ENCODE data around the gene LYPD6.
"Not testable (repeated sequence)": the region's sequence is repeated elsewhere in the genome, so short reads cannot be mapped to it uniquely, and the experiment has no call there.

LYPD6 gene, protein sequence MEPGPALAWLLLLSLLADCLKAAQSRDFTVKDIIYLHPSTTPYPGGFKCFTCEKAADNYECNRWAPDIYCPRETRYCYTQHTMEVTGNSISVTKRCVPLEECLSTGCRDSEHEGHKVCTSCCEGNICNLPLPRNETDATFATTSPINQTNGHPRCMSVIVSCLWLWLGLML

DNA sequence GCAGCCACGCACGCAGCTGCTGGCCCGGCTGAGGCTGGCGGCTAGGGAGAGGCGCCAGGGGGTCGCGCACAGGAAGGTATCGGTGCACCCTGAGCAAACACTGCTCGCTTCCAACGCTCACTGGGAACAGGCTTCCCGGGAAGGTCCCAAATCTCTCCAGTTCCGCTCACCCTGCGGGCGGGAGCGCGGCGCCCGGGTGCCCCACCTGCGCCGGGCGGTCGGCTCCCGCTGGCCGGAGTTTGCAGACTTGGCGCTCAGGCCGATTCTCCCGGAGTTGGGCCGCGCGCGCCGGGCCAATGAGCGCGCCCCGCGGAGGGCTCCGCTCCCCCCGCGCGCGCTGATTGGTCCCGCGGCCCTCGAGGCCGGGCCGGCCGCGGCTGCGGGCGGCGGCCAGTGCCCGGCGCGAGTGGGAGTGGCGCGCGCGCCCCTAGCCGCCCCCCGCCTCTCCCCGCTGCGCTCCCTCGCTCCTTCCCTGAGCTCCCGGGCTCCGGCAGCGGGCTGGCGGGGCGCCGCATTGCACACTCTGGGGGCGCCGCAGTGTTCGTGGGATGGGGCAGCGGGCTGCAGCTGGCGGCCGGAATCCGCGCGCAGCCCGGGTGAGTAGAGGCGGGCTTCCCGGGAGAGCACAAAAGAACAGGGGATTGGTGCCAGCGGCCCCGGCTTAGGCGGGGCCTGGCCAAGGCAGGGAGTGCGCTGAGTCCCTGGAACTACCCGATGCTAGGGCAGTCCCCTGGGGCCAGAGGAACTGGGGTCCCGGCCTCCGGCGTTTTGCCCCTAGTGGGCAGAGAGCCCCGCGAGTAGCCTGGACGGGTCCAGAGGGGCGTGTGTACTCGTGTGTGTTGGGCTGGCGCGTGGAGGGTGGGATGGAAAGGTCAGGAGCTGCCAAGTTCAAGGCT is at the start of gene LYPD6:
Gene LYPD6, plus strand, starts transcription at position 461 of the 896 bp plus-strand sequence. CDS start 107,122 bp downstream, outside the sequence.
- DNase-seq, result peak; percentile 77

GRCh38 chr2:149281441-149281840 is 48.9 kb upstream of the LYPD6 start:
- DNase-seq, result no peak

DNA sequence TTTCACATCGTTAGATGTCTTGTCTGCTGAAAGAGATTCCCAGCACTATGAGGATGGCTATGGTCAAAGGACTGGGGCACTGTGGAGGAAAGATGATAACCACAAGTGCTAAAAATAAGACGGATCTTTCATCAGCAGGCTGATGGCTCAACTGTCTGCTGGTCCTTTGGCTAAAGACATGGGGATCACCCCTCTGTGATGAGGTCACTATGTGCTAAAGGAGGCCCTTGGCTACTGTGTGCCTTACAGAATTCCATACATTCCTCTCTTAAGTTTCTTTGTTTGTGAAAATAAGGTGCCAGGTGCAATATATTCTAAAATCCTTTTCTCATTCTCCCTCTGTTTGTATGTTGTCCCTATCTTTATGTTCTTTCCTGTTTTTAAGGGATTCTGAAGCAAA is 39.7 kb upstream of the LYPD6 start:
- DNase-seq, result no peak

DNA sequence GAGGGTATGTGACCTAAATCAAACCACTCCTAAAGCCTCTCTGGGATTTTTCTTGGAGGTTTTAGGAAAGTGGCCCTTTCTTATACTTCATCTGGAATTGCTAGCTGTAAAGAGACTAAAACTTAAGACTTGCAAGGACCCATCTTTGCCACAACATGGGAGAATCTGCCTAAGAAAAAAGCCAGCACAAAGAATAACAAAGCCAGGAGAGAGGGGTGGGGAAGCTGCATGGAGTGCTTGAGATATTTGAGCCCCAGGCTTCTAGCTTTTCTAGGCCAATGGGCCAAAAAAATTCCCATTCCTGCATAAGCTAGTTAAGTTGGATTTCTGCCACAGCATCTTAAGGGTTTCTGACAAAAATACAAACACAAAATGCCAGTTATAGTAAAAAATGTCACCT is 38.5 kb upstream of the LYPD6 start:
- DNase-seq, result no peak

GRCh38 chr2:149296031-149296430 is 34.4 kb upstream of the LYPD6 start:
- DNase-seq, result no peak

GRCh38 chr2:149307014-149307413 is 23.4 kb upstream of the LYPD6 start:
- DNase-seq, result no peak

DNA sequence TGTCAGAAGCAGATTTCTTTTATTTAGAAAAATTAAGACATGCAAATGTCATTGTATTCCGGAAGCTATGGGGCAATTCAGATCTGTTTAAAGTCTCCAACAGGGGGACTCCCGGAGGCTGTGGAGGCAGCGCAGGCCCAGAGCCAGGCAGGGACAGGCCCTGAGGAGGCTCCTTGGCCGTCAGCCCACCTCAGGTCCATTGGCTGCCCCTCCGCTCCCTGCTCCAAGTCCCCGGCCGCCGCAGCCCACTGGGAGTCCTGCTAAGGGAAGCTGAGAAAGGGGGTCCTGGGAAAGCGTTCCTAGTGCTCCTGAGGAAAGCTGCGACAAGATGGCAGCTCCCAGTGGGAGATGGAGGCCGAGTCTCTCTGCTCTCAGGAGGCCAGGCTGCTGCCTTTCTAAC is 20.0 kb upstream of the LYPD6 start:
- no peak for DNase-seq

GRCh38 chr2:149312039-149312438 is 18.3 kb upstream of the LYPD6 start:
- no peak for DNase-seq

DNA sequence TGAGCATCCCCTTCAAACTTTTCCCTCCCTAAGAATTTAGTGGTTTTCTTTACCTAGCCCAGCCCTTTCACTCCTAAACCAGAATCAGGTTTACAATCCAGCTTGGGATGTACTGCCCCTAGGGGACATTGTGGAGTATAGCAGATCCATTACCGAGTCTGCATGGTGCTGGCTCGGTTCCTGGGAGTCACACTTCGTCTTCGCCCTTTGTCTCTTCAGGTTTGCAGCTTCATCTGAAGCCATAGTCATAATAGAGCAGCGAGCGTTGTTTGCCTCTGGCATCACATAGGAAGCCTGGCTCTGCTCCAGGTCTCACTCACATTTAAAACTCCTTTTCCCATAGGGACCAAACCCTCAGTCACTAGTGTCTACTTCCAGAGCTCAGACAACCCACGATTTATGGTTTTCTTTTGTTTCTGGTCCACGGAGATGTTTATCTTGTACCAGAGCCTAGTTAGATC is 16.8 kb upstream of the LYPD6 start:
- DNase-seq, result peak; percentile 43

GRCh38 chr2:149314687-149315086 is 15.7 kb upstream of the LYPD6 start:
- DNase-seq, result no peak

- no peak for DNase-seq
Observed at GRCh38 chr2:149315461-149315860, 14.9 kb upstream of the LYPD6 start.

DNA sequence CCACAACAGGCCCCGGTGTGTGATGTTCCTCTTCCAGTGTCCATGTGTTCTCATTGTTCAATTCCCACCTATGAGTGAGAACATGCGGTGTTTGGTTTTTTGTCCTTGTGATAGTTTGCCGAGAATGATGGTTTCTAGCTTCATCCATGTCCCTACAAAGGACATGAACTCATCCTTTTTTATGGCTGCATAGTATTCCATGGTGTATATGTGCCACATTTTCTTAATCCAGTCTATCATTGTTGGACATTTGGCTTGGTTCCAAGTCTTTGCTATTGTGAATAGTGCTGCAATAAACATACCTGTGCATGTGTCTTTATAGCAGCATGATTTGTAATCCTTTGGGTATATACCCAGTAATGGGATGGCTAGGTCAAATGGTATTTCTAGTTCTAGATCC is 11.8 kb upstream of the LYPD6 start:
- not testable (repeated sequence) for DNase-seq

GRCh38 chr2:149320362-149320761 is 10.0 kb upstream of the LYPD6 start:
- no peak for DNase-seq

- peak; percentile 66 for DNase-seq
Observed at GRCh38 chr2:149329068-149329467, 1.3 kb upstream of the LYPD6 start.

- peak; percentile 80 for DNase-seq
Observed at GRCh38 chr2:149329489-149330126, 779 bp upstream of the LYPD6 start.

GRCh38 chr2:149331023-149331400 is 625 bp downstream of the LYPD6 start:
- peak; percentile 18 for DNase-seq

- DNase-seq, result no peak
Observed at GRCh38 chr2:149332364-149332763, 2.0 kb downstream of the LYPD6 start.

GRCh38 chr2:149333636-149334035 is 3.2 kb downstream of the LYPD6 start:
- DNase-seq, result no peak

DNA sequence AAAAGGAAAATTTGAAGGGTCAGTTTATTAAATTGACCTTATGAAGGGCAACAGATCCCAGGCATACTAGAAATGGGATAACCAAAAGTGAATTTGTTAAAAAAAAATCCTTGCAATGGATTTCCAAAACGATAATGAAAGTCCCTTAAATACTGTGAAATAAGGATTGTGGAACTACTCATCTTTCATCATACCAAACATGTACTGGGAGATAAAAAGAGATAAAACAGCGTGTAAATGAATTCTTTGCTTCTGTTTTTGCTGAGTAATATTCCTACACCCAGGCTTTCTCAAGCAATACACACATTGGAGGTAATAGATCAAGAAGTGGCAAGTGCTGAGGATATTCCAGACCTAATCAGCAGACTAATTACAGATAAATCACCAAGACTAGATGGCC is 3.8 kb downstream of the LYPD6 start:
- no peak for DNase-seq

DNA sequence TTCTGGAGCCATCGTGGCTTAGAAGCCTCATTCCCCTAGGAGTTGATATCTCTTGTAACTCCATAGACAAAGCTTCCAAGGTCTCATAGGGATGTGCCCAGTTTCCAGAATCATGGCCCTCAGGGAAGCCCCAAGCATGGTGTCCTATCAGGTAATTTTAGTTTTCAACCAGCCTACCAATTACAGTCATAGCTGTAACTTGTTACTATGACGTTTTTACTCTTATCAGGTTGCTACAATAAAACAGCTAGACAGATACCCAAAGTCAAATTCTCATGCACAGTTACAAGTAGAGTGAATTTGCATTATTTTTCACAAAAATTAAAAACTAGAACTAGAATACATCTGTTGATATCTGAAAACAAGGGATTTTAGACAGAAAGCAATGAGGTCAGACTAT is 8.9 kb downstream of the LYPD6 start:
- no peak for DNase-seq

DNA sequence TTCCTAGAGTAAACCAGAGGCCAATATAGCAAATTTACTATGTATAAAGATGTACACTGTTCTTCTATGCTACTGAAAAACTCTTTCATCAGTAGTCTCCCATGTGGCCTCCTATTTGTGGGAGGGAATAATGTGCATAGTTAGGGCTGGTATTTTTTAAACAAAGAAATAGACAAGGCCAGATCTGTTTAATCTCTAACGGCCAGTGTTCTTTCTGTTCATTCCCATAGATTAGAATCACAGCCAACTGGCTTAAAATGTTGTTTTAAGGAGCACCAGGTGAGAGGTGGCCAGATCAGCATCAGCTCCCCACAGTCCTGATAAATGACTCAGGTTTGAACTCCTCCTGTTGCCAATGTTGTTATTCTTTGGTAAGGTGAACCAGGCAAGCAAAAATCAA is 12.1 kb downstream of the LYPD6 start:
- no peak for DNase-seq

DNA sequence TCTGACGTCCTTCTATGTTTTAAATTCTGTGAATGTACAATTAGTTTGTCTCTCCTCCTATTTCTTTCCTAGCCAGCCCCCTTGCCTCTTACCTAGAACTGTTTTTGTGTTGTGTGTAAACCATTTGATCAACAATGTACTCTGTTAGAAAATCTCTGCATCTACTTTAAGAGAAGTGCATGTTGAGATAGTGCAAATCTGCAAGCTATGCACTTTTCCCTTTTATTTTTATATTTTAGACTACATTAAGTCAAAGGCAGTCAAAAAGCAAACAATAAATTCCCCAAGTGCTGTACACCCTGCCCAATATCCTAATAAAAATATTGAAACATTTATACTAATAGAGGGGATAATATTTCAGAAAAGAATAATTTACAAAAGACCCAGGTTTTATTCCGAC is 13.7 kb downstream of the LYPD6 start:
- DNase-seq, result no peak

GRCh38 chr2:149346272-149346671 is 15.9 kb downstream of the LYPD6 start:
- DNase-seq, result no peak

DNA sequence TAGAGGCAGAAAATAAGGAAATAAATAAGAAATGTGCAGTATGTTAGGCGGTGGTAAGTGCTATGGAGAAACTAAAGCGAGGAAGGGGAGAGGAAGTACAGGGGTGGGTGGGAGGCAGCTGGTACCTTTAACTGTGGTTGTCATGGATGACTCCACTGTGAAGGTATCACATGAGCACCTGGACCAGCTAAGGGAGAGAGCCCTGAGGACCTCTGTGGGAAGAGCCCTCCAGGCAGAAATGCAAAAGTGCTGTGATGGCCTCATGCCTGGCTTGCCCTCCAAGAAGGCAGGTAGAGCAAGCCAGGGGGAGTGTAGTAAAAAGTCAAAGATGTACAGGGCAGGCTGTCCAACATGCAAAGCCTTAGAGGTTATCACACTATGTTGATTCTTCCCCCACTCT is 17.9 kb downstream of the LYPD6 start:
- DNase-seq, result no peak

All from 8988T (cell line).